ENCODE results near the gene NFIX.

NFIX gene

DNA sequence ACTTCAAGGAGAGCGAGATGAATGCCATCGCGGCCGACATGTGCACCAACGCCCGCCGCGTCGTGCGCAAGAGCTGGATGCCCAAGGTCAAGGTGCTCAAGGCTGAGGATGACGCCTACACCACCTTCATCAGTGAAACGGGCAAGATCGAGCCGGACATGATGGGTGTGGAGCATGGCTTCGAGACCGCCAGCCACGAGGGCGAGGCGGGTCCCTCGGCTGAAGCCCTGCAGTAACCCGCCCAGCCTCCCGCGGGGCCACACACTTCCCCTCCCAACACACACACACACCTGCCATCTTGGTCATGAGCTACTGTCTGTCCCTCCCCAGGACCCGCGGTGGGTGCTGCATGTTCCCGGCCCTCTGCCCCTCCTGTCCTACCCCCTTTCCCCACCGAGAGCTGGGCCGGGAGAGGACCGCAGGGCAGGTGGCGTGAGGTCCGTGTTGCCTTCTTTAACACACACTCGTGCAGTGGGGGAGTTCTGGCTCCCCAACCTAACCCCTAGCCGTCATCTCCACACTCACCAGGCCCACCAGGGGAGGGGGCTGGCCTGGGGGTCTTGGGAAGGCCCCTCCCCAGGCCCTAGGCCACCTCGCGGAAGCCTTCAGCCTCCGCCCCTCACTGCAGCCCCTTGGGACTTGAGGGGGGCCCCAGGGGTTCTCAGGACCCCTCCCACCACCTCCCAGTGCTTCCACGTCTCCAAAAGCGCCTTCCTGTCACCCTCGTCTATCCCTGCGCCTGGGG lies 143.1 kb downstream of the NFIX start:
- DNase-seq (ENCODE audit: insufficient read length, low spot score) (no peak), FAIRE-seq (no peak)
- no peak for TF ChIP-seq POLR2A (IDR thresholded peaks at IDR 0.05; ENCODE audit: low read depth, low read length)

DNA sequence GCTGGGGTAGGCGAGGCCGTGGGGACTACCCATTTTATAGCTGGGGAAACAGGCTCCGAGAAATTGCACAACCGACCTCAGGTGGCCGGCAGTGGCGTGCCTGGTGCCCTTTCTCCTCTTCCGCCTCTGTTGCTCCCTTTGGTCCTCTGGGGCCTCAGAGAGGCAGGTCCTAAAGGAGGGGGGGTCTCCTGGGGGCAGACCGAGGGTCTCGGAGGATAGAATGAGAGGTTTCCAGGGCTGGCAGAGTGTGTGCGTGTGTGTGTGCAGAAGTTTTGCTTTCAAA lies 143.6 kb downstream of the NFIX start:
- DNase-seq (ENCODE audit: insufficient read length, low spot score) (no peak), FAIRE-seq (no peak)
- no peak for TF ChIP-seq POLR2A (IDR thresholded peaks at IDR 0.05; ENCODE audit: low read depth, low read length)

DNA sequence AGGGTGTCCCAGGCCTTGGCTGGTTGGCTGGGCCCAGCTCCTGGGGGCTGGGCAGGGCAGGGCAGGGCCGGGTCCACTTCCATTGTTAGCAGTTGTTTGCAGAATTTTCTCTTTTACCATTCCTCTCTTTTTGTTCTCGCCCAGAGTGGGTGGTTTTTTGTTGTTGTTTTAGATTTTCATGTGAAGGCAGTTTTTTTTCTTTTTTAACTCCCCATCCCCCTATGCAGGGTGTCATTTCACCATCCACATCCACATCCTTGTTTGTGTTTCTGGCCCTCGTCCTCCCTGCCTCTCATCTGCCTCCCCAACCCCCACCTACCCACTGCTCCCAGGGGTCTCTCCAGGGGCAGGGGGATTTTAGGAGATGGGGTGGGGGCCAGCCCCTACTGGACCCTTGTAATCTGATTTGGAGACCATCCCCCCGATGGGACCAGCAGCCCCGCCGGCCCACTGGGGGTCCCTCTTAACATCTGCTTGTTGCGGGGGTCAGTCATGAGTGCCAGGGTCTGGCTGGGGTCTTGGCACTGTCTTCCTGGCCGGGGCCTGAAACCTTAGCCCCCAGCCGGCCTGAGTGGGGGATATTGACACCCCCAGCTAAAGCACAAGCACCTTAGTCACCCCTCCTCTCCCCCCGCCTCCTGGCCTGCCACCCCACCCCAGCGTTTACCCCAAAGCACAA lies 144.5 kb downstream of the NFIX start:
- no peak for FAIRE-seq
- no peak for TF ChIP-seq POLR2A (IDR thresholded peaks at IDR 0.05; ENCODE audit: low read depth, low read length)
- DNase-seq (ENCODE audit: insufficient read length, low spot score), result no peak

DNA sequence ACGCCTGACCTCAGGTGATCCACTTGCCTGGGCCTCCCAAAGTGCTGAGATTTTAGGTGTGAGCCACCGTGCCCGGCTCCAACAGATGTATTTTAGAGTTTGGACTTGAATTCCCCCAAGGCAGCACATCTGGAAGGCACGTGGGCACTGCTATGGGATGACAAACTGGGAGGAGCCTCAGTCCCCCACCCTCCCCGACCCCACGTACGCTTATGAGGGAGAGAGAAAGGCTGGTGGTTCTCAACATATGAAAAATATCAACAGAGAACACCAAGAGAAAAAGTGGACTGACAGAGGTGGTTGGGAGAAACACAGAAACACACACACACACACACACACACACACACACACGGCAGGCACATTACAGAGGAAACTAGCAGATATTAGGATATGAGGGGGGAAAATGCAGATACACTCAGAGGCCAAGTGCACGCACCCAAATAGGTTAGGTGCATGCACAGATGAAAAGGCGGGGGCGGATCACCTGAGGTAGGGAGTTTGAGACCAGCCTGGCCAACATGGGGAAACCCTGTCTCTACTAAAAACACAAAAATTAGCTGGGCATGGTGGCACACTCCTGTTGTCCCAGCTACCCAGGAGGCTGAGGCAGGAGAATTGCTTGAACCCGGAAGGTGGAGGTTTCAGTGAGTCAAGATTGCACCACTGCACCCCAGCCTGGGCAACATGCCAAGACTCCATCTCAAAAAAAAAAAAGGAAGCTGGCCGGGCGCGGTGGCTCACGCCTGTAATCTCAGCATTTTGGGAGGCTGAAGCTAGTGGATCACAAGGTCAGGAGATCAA lies 151.7 kb downstream of the NFIX start:
- FAIRE-seq, result no peak
- no peak for TF ChIP-seq POLR2A (IDR thresholded peaks at IDR 0.05; ENCODE audit: low read depth, low read length)
- no peak for DNase-seq (ENCODE audit: insufficient read length, low spot score)
